Testis (tissue), 3 donors: ENCODE results near the gene LRMDA. TPM values are rescaled to one million over a fixed set of nuclear protein-coding genes. Genes with fewer than 3 reads are reported as not detected.

Experiments used
- DNase-seq: peaks from one replicate; pipeline ENCODE4 v3.0.0-alpha.2; 2019
- H3K27ac ChIP-seq, 2 donors: fragments of 200-600 bp; sonication (generic); one replicate each; pipeline ENCODE4 v1.5.1; 2019
- H3K27me3 ChIP-seq: fragments of 200-600 bp; sonication (generic); one replicate; pipeline ENCODE4 v1.5.1; 2019
- H3K36me3 ChIP-seq: fragments of 200-600 bp; sonication (generic); one replicate; pipeline ENCODE4 v1.5.1; 2017; ENCODE audit warnings: low read depth; ENCODE audit errors: missing control alignments
- H3K4me1 ChIP-seq: fragments of 200-600 bp; sonication (generic); one replicate; pipeline ENCODE4 v1.5.1; 2019
- H3K4me3 ChIP-seq, 2 donors: fragments of 200-600 bp; sonication (generic); one replicate each; pipeline ENCODE4 v1.5.1; 2017 to 2019
- H3K9me3 ChIP-seq: fragments of 200-600 bp; sonication (generic); one replicate; pipeline ENCODE4 v1.5.1; 2017
- CTCF ChIP-seq, 3 experiments: fragments of 450-650 bp in 2 of 3; fragments of 200-600 bp in 1 of 3; sonication (generic) in 1 of 3; IDR thresholded peaks; one replicate each; pipeline ENCODE4 v1.5.1; 2016 to 2019; ENCODE audit warnings: antibody characterized with exemption in 3 of 3, mild to moderate bottlenecking in 2 of 3, moderate library complexity in 1 of 3
- POLR2A ChIP-seq: fragments of 450-650 bp; IDR thresholded peaks from one replicate; pipeline ENCODE4 v1.6.1; 2017; ENCODE audit warnings: antibody characterized with exemption, mild to moderate bottlenecking, moderate library complexity
- WGBS, 2 donors: methylation state at CpG; one replicate each; pipeline ENCODE4 v1.1.5; 2018; 5-methylcytosine and 5-hydroxymethylcytosine counted together
- intact Hi-C: fragments of 100-400 bp; cut with DNase I; formaldehyde crosslinking; loops from one replicate; pipeline ENCODE4 v1.15.1; 2023; ENCODE audit warnings: low total_unique reads
- polyA plus RNA-seq: library from polyadenylated mRNA; stranded (reverse); fragments of 350-450 nt; fragmentation: Illumina TruSeq; extraction: RNeasy Lipid Tissue Mini Kit (QIAGEN cat#74804); gene quantifications from one replicate; pipeline ENCODE4 v1.2.3, GENCODE V29; 2014; ENCODE audit warnings: low read depth, low replicate concordance; ENCODE audit not compliant: insufficient read depth
- total RNA-seq, 2 donors: library from RNA; depleted of rRNA; stranded (reverse); fragments of >200 nt; gene quantifications; one replicate each; pipeline ENCODE4 v1.2.3, GENCODE V29; 2016

Gene LRMDA
- total and polyA plus RNA-seq, 3 donors from 2014 or later: 7.6 to 13.8 (median 10.6) TPM

GRCh38 chr10:76302481-76302880 is 871.1 kb downstream of the LRMDA start:
- no peaks in the 10 kb centered on the region for H3K27me3 ChIP-seq
- H3K27ac ChIP-seq: no peak overlapping the region
- intact Hi-C loops: no loop called here
- no peak for DNase-seq
- no peaks in the 10 kb centered on the region for H3K4me1 ChIP-seq
- no peak for TF ChIP-seq POLR2A
- TF ChIP-seq CTCF (IDR thresholded peaks at IDR 0.05): no peak
- H3K9me3 ChIP-seq: no peaks in the 10 kb centered on the region
- WGBS, 2 donors: 91 to 100% methylated on average over 1 of the region's 1 CpG
- H3K36me3 ChIP-seq: no peaks in the 10 kb centered on the region
- H3K4me3 ChIP-seq: no peak overlapping the region

- no peak overlapping the region for H3K4me3 ChIP-seq
- H3K27ac ChIP-seq: no peak overlapping the region
- TF ChIP-seq POLR2A: no peak
- TF ChIP-seq CTCF (IDR thresholded peaks at IDR 0.05): no peak
- H3K27me3 ChIP-seq: no peaks in the 10 kb centered on the region
- intact Hi-C loops: no loop called here
- no peaks in the 10 kb centered on the region for H3K9me3 ChIP-seq
- H3K36me3 ChIP-seq: no peaks in the 10 kb centered on the region
- no peak for DNase-seq
- no peaks in the 10 kb centered on the region for H3K4me1 ChIP-seq
- WGBS, 2 donors: 69 to 76% methylated on average over 8 of the region's 8 CpGs
These were observed 871.7 kb downstream of the LRMDA start for GRCh38 chr10:76302961-76303630.

- intact Hi-C loops: no loop called here
- TF ChIP-seq CTCF (IDR thresholded peaks at IDR 0.05): peak in 2 of 3 experiments; percentile 30 to 47
- no peak for TF ChIP-seq POLR2A
- no peaks in the 10 kb centered on the region for H3K4me1 ChIP-seq
- H3K9me3 ChIP-seq: no peaks in the 10 kb centered on the region
- no peaks in the 10 kb centered on the region for H3K36me3 ChIP-seq
- no peak overlapping the region for H3K27ac ChIP-seq
- no peaks in the 10 kb centered on the region for H3K27me3 ChIP-seq
- H3K4me3 ChIP-seq: no peak overlapping the region
- peak; percentile 82 for DNase-seq
- WGBS, 2 donors: 46 to 70% methylated on average over 8 of the region's 8 CpGs
These were observed 872.4 kb downstream of the LRMDA start for GRCh38 chr10:76303682-76304316.

- WGBS, 2 donors: 0 to 48% methylated on average over 1 of the region's 1 CpG
- Histone ChIP-seq H3K4me3 (no peak overlapping the region), H3K27me3 (no peaks in the 10 kb centered on the region), H3K9me3 (no peaks in the 10 kb centered on the region), H3K27ac (no peak overlapping the region), H3K36me3 (no peaks in the 10 kb centered on the region), H3K4me1 (no peaks in the 10 kb centered on the region)
- intact Hi-C loops: no loop called here
- DNase-seq: no peak
- TF ChIP-seq POLR2A (no peak), CTCF (IDR thresholded peaks at IDR 0.05) (no peak)
These were observed 874.6 kb downstream of the LRMDA start for GRCh38 chr10:76305930-76306615.
